H1 (cell line): ENCODE results near the gene ZNFX1. TPM values are rescaled to one million over a fixed set of nuclear protein-coding genes. Genes with fewer than 3 reads are reported as not detected.

Source experiments
- CTCF ChIA-PET: fragments of 300-600 bp; sonication (Branson Sonifier 250); formaldehyde crosslinking; loops from one replicate; lab custom pipeline; 2021; ENCODE audit not compliant: partially characterized antibody; lab: Charles Lee
- POLR2A ChIA-PET: fragments of 300-600 bp; sonication (Branson Sonifier 250); formaldehyde crosslinking; loops from one replicate; lab custom pipeline; 2021; ENCODE audit warnings: inconsistent platforms; ENCODE audit not compliant: partially characterized antibody; lab: Charles Lee
- DNase-seq, 2 experiments: peaks; one replicate each; pipeline versions ENCODE4 v3.0.0 to v3.0.0-alpha.2; 2010 to 2022; ENCODE audit warnings: low spot score in 2 of 2, low read depth in 1 of 2, mixed read lengths in 1 of 2
- FAIRE-seq: peaks from 2 replicates; lab custom pipeline; 2011; peaks lifted over from hg19 to GRCh38; lab: Jason Lieb, UNC
- H2AFZ ChIP-seq: 2 replicates; pipeline ENCODE4 v1.8.1; 2012; ENCODE audit warnings: low read length, inconsistent platforms
- H2AK5ac ChIP-seq: 2 replicates; pipeline ENCODE4 v1.6.1; 2013; ENCODE audit warnings: low read depth, low read length
- H2BK120ac ChIP-seq: replicated peaks from 2 replicates; pipeline ENCODE3; 2013; ENCODE audit warnings: low read depth, low read length, inconsistent platforms
- H2BK12ac ChIP-seq: 2 replicates; pipeline ENCODE4 v1.6.1; 2013; ENCODE audit warnings: low read depth, low read length
- H2BK15ac ChIP-seq: 2 replicates; pipeline ENCODE4 v1.6.1; 2013; ENCODE audit warnings: low read length
- H2BK20ac ChIP-seq: 2 replicates; pipeline ENCODE4 v1.6.1; 2013; ENCODE audit warnings: low read length
- H2BK5ac ChIP-seq: 2 replicates; pipeline ENCODE4 v1.6.1; 2013; ENCODE audit warnings: low read depth, low read length
- H3K14ac ChIP-seq: 2 replicates; pipeline ENCODE4 v1.6.1; 2013; ENCODE audit warnings: inconsistent platforms; ENCODE audit not compliant: insufficient read length
- H3K18ac ChIP-seq: 2 replicates; pipeline ENCODE4 v1.6.1; 2013; ENCODE audit warnings: low read length; ENCODE audit errors: extremely low read depth
- H3K23ac ChIP-seq: 2 replicates; pipeline ENCODE4 v1.6.1; 2013; ENCODE audit warnings: inconsistent platforms; ENCODE audit not compliant: insufficient read length
- H3K23me2 ChIP-seq: 2 replicates; pipeline ENCODE4 v1.6.1; 2013; ENCODE audit warnings: low read depth, low read length
- H3K27ac ChIP-seq: 2 replicates; pipeline ENCODE4 v1.6.1; 2011; ENCODE audit warnings: low read depth, low read length, inconsistent platforms
- H3K27me3 ChIP-seq, 4 experiments: replicated peaks in 1 of 4; 1 replicate in 1 of 4; 2 replicates in 3 of 4; pipeline versions ENCODE4 v1.6.1 to v1.8.1; 2011 to 2013; ENCODE audit warnings: low read length in 3 of 4, mild to moderate bottlenecking in 3 of 4, inconsistent platforms in 2 of 4, mixed read lengths in 2 of 4, moderate library complexity in 1 of 4; ENCODE audit not compliant: control insufficient read depth in 3 of 4, insufficient read depth in 3 of 4; ENCODE audit errors: extremely low read depth in 1 of 4
- H3K36me3 ChIP-seq, 4 experiments: 2 replicates each; pipeline versions ENCODE4 v1.6.1 to v1.8.1; 2011 to 2013; ENCODE audit warnings: mild to moderate bottlenecking in 4 of 4, low read length in 3 of 4, moderate library complexity in 2 of 4, control low read depth in 1 of 4, inconsistent platforms in 1 of 4; ENCODE audit not compliant: insufficient read depth in 4 of 4, control insufficient read depth in 2 of 4
- H3K4ac ChIP-seq: replicated peaks from 2 replicates; pipeline ENCODE3; 2013; ENCODE audit warnings: low read length, low read depth, mixed read lengths, inconsistent platforms; ENCODE audit not compliant: insufficient read length
- H3K4me1 ChIP-seq, 4 experiments: replicated peaks in 1 of 4; 1 replicate in 1 of 4; 2 replicates in 3 of 4; pipeline versions ENCODE4 v1.6.1 to v1.8.1; 2011 to 2013; ENCODE audit warnings: low read length in 3 of 4, inconsistent platforms in 2 of 4, mixed read lengths in 1 of 4; ENCODE audit not compliant: insufficient read depth in 4 of 4, control insufficient read depth in 3 of 4
- H3K4me2 ChIP-seq, 2 experiments: 2 replicates each; pipeline versions ENCODE4 v1.6.1 to v1.8.1; 2011 to 2013; ENCODE audit warnings: low read depth in 2 of 2, low read length in 2 of 2, control low read depth in 1 of 2, inconsistent platforms in 1 of 2, mild to moderate bottlenecking in 1 of 2; ENCODE audit not compliant: insufficient read depth in 1 of 2
- H3K4me3 ChIP-seq, 4 experiments: fragments of 200-600, 300-600 bp in 1 of 4; sonication (generic), shearing (Covaris generic), sonication (Bioruptor Twin) in 1 of 4; 2 replicates each; pipeline versions ENCODE4 v1.5.1 to v1.8.1; 2011 to 2016; ENCODE audit warnings: low read length in 4 of 4, low read depth in 3 of 4, control low read depth in 2 of 4, inconsistent platforms in 2 of 4, mild to moderate bottlenecking in 2 of 4, mixed read lengths in 1 of 4, moderate library complexity in 1 of 4; ENCODE audit not compliant: insufficient read depth in 2 of 4; ENCODE audit errors: extremely low read depth in 1 of 4
- H3K56ac ChIP-seq: replicated peaks from 2 replicates; pipeline ENCODE3; 2013; ENCODE audit warnings: low read depth, mild to moderate bottlenecking, mixed read lengths, low read length, inconsistent platforms; ENCODE audit not compliant: insufficient read length
- H3K79me1 ChIP-seq: 2 replicates; pipeline ENCODE4 v1.6.1; 2013; ENCODE audit warnings: low read depth, low read length, control low read depth
- H3K79me2 ChIP-seq, 2 experiments: 2 replicates each; pipeline versions ENCODE4 v1.6.1 to v1.8.1; 2012 to 2013; ENCODE audit warnings: low read length in 2 of 2, mild to moderate bottlenecking in 2 of 2, inconsistent platforms in 1 of 2; ENCODE audit not compliant: insufficient read depth in 2 of 2, control insufficient read depth in 1 of 2
- H3K9ac ChIP-seq, 4 experiments: replicated peaks in 1 of 4; 1 replicate in 1 of 4; 2 replicates in 3 of 4; pipeline versions ENCODE4 v1.6.1 to v1.8.1; 2011 to 2013; ENCODE audit warnings: low read depth in 3 of 4, low read length in 3 of 4, control low read depth in 2 of 4, mild to moderate bottlenecking in 2 of 4, moderate library complexity in 2 of 4, inconsistent platforms in 1 of 4; ENCODE audit errors: extremely low read depth in 1 of 4
- H3K9me3 ChIP-seq, 2 experiments: 2 replicates each; pipeline versions ENCODE4 v1.6.1 to v1.8.1; 2012 to 2013; ENCODE audit warnings: mild to moderate bottlenecking in 2 of 2, moderate library complexity in 2 of 2, control low read depth in 1 of 2, inconsistent platforms in 1 of 2, low read depth in 1 of 2, low read length in 1 of 2, mixed read lengths in 1 of 2; ENCODE audit not compliant: insufficient read depth in 2 of 2
- H4K20me1 ChIP-seq, 2 experiments: replicated peaks in 1 of 2; 2 replicates each; pipeline versions ENCODE3 to v1.8.1; 2011 to 2013; ENCODE audit warnings: inconsistent platforms in 2 of 2, low read length in 2 of 2, mild to moderate bottlenecking in 1 of 2; ENCODE audit not compliant: insufficient read depth in 2 of 2, control insufficient read depth in 1 of 2
- H4K5ac ChIP-seq: 2 replicates; pipeline ENCODE4 v1.6.1; 2013; ENCODE audit warnings: low read length, low read depth, mixed read lengths, inconsistent platforms; ENCODE audit not compliant: insufficient read length
- H4K8ac ChIP-seq: 2 replicates; pipeline ENCODE4 v1.8.0; 2013; ENCODE audit warnings: mild to moderate bottlenecking, moderate library complexity, low read length, inconsistent platforms; ENCODE audit not compliant: insufficient read depth; ENCODE audit errors: extremely low read depth
- H4K91ac ChIP-seq: replicated peaks from 2 replicates; pipeline ENCODE3; 2013; ENCODE audit warnings: low read length, mixed read lengths, inconsistent platforms; ENCODE audit not compliant: insufficient read length
- BRCA1 ChIP-seq: IDR thresholded peaks from 2 replicates; pipeline ENCODE4 v1.6.1; 2012; ENCODE audit warnings: low read depth, low read length, improper control_type of control experiment
- EGR1 ChIP-seq: IDR thresholded peaks from 2 replicates; pipeline ENCODE4 v1.6.1; 2011; ENCODE audit warnings: low read depth, low read length, borderline replicate concordance
- TEAD4 ChIP-seq: IDR thresholded peaks from 2 replicates; pipeline ENCODE4 v1.6.1; 2012; ENCODE audit warnings: low read depth, low read length, inconsistent platforms, mixed read lengths
- WGBS, 2 experiments: shearing (Covaris generic) in 1 of 2; methylation state at CpG; one replicate each; pipeline versions ENCODE4 v1.1.6 to v1.1.7; 2013 to 2015; ENCODE audit warnings: low lambda C conversion rate in 2 of 2, mixed read lengths in 2 of 2, inconsistent platforms in 1 of 2, low coverage in 1 of 2, missing lambda C conversion rate in 1 of 2; ENCODE audit not compliant: insufficient replicate concordance in 2 of 2, insufficient coverage in 1 of 2, insufficient read length in 1 of 2; ENCODE audit errors: extremely low coverage in 1 of 2, missing lambda C conversion rate in 1 of 2; 5-methylcytosine and 5-hydroxymethylcytosine counted together
- polyA plus RNA-seq, 7 experiments: library from polyadenylated mRNA; depleted of rRNA in 3 of 7; stranded (reverse) in 5 of 7; unstranded in 2 of 7; fragments of >200 nt in 5 of 7; fragments of 200-250 nt in 2 of 7; gene quantifications; 1 replicate in 5 of 7; 2 replicates in 1 of 7; 4 replicates in 1 of 7; pipeline versions ENCODE4 v1.2.1 to v1.2.3, GENCODE V29; 2011 to 2013; ENCODE audit warnings: missing spikeins in 2 of 7, mixed read lengths in 2 of 7
- total RNA-seq: library from RNA; stranded (reverse); fragmentation: NEBNext Ultra II Directional; extraction: Animal tissue kit (Norgen Biotek cat#: 25700); gene quantifications from 2 replicates; pipeline ENCODE4 v1.2.1, GENCODE V29; 2021
- TF ChIP-seq, protein P1 (sequence below): IDR thresholded peaks from 2 replicates; pipeline ENCODE4 v1.6.1; 2011; ENCODE audit warnings: low read depth, mild to moderate bottlenecking, low read length; ENCODE audit not compliant: insufficient read depth
- TF ChIP-seq, protein P2 (sequence below): IDR thresholded peaks from 2 replicates; pipeline ENCODE4 v1.6.1; 2012; ENCODE audit warnings: inconsistent platforms

ZNFX1 gene
- total and polyA plus RNA-seq, 2 of the 8 experiments (the other 6 are each of a cell fraction or from before 2014, with no cell fraction given) = 3.1 to 11.3 TPM

GRCh38 chr20:49312661-49313060 lies 34.8 kb upstream of the ZNFX1 start:
- H3K27me3 ChIP-seq = peaks cover 0 to 12% (median 6%) of the 10 kb centered on the region in 4 experiments; a peak in 6 of 7 replicates
- FAIRE-seq (no peak), DNase-seq (no peak)
- no peak overlapping the region for H3K23ac ChIP-seq
- H2BK120ac ChIP-seq = no peak overlapping the region
- H4K20me1 ChIP-seq = no peaks in the 10 kb centered on the region
- H3K9ac ChIP-seq = no peak overlapping the region
- no peak overlapping the region for H2BK12ac ChIP-seq
- no peak overlapping the region for H3K18ac ChIP-seq
- H4K8ac ChIP-seq = no peak overlapping the region
- H3K4me1 ChIP-seq = no peaks in the 10 kb centered on the region
- no peaks in the 10 kb centered on the region for H3K9me3 ChIP-seq
- POLR2A ChIA-PET = interaction anchor here (0.7 to 41.0 kb wide), 2 partner anchors 9 to 28 kb away, joined by 4 to 1132 read pairs; partner anchors contain the start of gene ZNFX1
- H2BK5ac ChIP-seq = no peak overlapping the region
- no peak overlapping the region for H2BK20ac ChIP-seq
- H3K56ac ChIP-seq = no peak overlapping the region
- no peak overlapping the region for H2BK15ac ChIP-seq
- no peak overlapping the region for H3K4me3 ChIP-seq
- no peak overlapping the region for H4K91ac ChIP-seq
- H2AK5ac ChIP-seq = no peak overlapping the region
- no peak overlapping the region for H3K27ac ChIP-seq
- H3K4ac ChIP-seq = no peak overlapping the region
- no peaks in the 10 kb centered on the region for H3K23me2 ChIP-seq
- H4K5ac ChIP-seq = no peak overlapping the region
- 93% methylated on average over 4 of the region's 4 CpGs; no CpG with 5 or more reads in 1 of the 2 experiments for WGBS, 2 experiments
- CTCF ChIA-PET = interaction anchor here (1.2 to 2.0 kb wide), 2 partner anchors 21 to 22 kb away, joined by 3 to 6 read pairs; no protein-coding TSS in a partner anchor
- H3K36me3 ChIP-seq = no peaks in the 10 kb centered on the region
- TF ChIP-seq, protein P1, sequence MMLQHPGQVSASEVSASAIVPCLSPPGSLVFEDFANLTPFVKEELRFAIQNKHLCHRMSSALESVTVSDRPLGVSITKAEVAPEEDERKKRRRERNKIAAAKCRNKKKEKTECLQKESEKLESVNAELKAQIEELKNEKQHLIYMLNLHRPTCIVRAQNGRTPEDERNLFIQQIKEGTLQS = no peak
- TF ChIP-seq TEAD4 (no peak), BRCA1 (no peak), EGR1 (no peak)
- TF ChIP-seq, protein P2, sequence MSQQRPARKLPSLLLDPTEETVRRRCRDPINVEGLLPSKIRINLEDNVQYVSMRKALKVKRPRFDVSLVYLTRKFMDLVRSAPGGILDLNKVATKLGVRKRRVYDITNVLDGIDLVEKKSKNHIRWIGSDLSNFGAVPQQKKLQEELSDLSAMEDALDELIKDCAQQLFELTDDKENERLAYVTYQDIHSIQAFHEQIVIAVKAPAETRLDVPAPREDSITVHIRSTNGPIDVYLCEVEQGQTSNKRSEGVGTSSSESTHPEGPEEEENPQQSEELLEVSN = peak; percentile 45; the same call in 1 of the 2 replicates
- TF ChIP-seq, all 59 proteins: peak for 1
- Histone ChIP-seq H3K79me2 (no peaks in the 10 kb centered on the region), H3K14ac (no peak overlapping the region), H3K79me1 (no peaks in the 10 kb centered on the region), H3K4me2 (no peak overlapping the region), H2AFZ (no peak overlapping the region)
